GM12892 (cell line): ENCODE measurements around the gene ADIPOR1.
"Not testable (repeated sequence)": the region's sequence is repeated elsewhere in the genome, so short reads cannot be mapped to it uniquely, and the experiment has no call there.

Experiments used
- DNase-seq: peaks from one replicate; pipeline ENCODE4 v3.0.0; 2011; ENCODE audit not compliant: insufficient read length
- FAIRE-seq: peaks from 2 replicates; lab custom pipeline; 2011; peaks lifted over from hg19 to GRCh38; lab: Jason Lieb, UNC
- POLR2A ChIP-seq: IDR thresholded peaks from 2 replicates; pipeline ENCODE4 v1.6.1; 2011; ENCODE audit warnings: low read depth, low read length, control low read depth
- POLR2AphosphoS5 ChIP-seq: IDR thresholded peaks from 2 replicates; pipeline ENCODE4 v1.6.1; 2011; ENCODE audit warnings: low read depth, low read length, control low read depth
- TAF1 ChIP-seq: IDR thresholded peaks from 2 replicates; pipeline ENCODE4 v1.6.1; 2011; ENCODE audit warnings: low read depth, mild to moderate bottlenecking, control low read depth, low read length, borderline replicate concordance

ADIPOR1 gene

GRCh38 chr1:202952818-202953217 lies 5.3 kb downstream of the ADIPOR1 start:
- TF ChIP-seq POLR2A = no peak
- no peak for TF ChIP-seq TAF1
- no peak for TF ChIP-seq POLR2AphosphoS5
- DNase-seq (no peak), FAIRE-seq (no peak)

GRCh38 chr1:202952099-202952498 lies 6.0 kb downstream of the ADIPOR1 start:
- FAIRE-seq (no peak), DNase-seq (no peak)
- TF ChIP-seq TAF1 (no peak), POLR2AphosphoS5 (no peak), POLR2A (no peak)

GRCh38 chr1:202951437-202951836 lies 6.7 kb downstream of the ADIPOR1 start:
- TF ChIP-seq POLR2AphosphoS5 = no peak
- no peak for TF ChIP-seq TAF1
- TF ChIP-seq POLR2A = no peak
- DNase-seq (no peak), FAIRE-seq (no peak)

GRCh38 chr1:202945483-202945882 lies 12.6 kb downstream of the ADIPOR1 start:
- FAIRE-seq (no peak), DNase-seq (no peak)
- TF ChIP-seq POLR2AphosphoS5 (no peak), POLR2A (no peak), TAF1 (no peak)

- TF ChIP-seq POLR2A (no peak), POLR2AphosphoS5 (no peak), TAF1 (no peak)
- DNase-seq (no peak), FAIRE-seq (no peak)
Measured at GRCh38 chr1:202944438-202944921, 13.6 kb downstream of the ADIPOR1 start.

- TF ChIP-seq POLR2AphosphoS5 (no peak), POLR2A (no peak), TAF1 (no peak)
- DNase-seq = no peak
- no peak for FAIRE-seq
Measured at GRCh38 chr1:202942426-202942825, 15.7 kb downstream of the ADIPOR1 start.

GRCh38 chr1:202941372-202941771 lies 16.7 kb downstream of the ADIPOR1 start:
- no peak for DNase-seq
- no peak for TF ChIP-seq POLR2AphosphoS5
- TF ChIP-seq POLR2A = no peak
- no peak for TF ChIP-seq TAF1
- no peak for FAIRE-seq

GRCh38 chr1:202940561-202940960 lies 17.6 kb downstream of the ADIPOR1 start:
- no peak for DNase-seq
- TF ChIP-seq POLR2AphosphoS5 (no peak), POLR2A (no peak), TAF1 (no peak)
- FAIRE-seq = no peak

GRCh38 chr1:202938287-202938925 lies 19.7 kb downstream of the ADIPOR1 start:
- FAIRE-seq (no peak), DNase-seq (no peak)
- TF ChIP-seq TAF1 (no peak), POLR2A (no peak), POLR2AphosphoS5 (no peak)

- DNase-seq, FAIRE-seq: not testable (repeated sequence)
Measured at GRCh38 chr1:202936409-202936808, 21.7 kb downstream of the ADIPOR1 start.

- FAIRE-seq = no peak
- TF ChIP-seq POLR2A (no peak), TAF1 (no peak)
- no peak for DNase-seq
Measured at GRCh38 chr1:202935844-202936243, 22.3 kb downstream of the ADIPOR1 start.

GRCh38 chr1:202934755-202935154 lies 23.4 kb downstream of the ADIPOR1 start:
- no peak for FAIRE-seq
- no peak for DNase-seq
- TF ChIP-seq TAF1 (no peak), POLR2A (no peak), POLR2AphosphoS5 (no peak)
